Fibroblast of the conjunctiva (primary cell): ENCODE data around the gene TREML1.
"Not testable (repeated sequence)": the region's sequence is repeated elsewhere in the genome, so short reads cannot be mapped to it uniquely, and the experiment has no call there.

ENCODE experiments used
- DNase-seq: peaks from one replicate; pipeline ENCODE4 v3.0.0-alpha.2; 2010; ENCODE audit warnings: low read depth

TREML1 gene

GRCh38 chr6:41153992-41154625 lies at the start of gene TREML1:
Gene TREML1, minus strand, starts transcription at chr6:41154347. Its CDS starts 59 bp downstream, at chr6:41154288.
- DNase-seq, result no peak

- no peak for DNase-seq
Observed at GRCh38 chr6:41201764-41202173, 47.6 kb upstream of the TREML1 start.

GRCh38 chr6:41200901-41201763 lies 47.0 kb upstream of the TREML1 start, which contains the start of gene TREML2:
Gene TREML2, minus strand, starts transcription at chr6:41201149. Its CDS starts 141 bp downstream, at chr6:41201008.
- DNase-seq, result no peak

GRCh38 chr6:41200296-41200900 lies 46.3 kb upstream of the TREML1 start:
- DNase-seq, result no peak

GRCh38 chr6:41199552-41200246 lies 45.6 kb upstream of the TREML1 start:
- no peak for DNase-seq

GRCh38 chr6:41197234-41197633 lies 43.1 kb upstream of the TREML1 start:
- DNase-seq, result no peak

GRCh38 chr6:41194386-41194785 lies 40.2 kb upstream of the TREML1 start:
- no peak for DNase-seq

- no peak for DNase-seq
Observed at GRCh38 chr6:41193884-41194283, 39.7 kb upstream of the TREML1 start.

- DNase-seq, result no peak
Observed at GRCh38 chr6:41193171-41193734, 39.1 kb upstream of the TREML1 start.

GRCh38 chr6:41191569-41191968 lies 37.4 kb upstream of the TREML1 start:
- no peak for DNase-seq

GRCh38 chr6:41190791-41191190 lies 36.6 kb upstream of the TREML1 start:
- DNase-seq, result no peak

GRCh38 chr6:41189967-41190366 lies 35.8 kb upstream of the TREML1 start:
- DNase-seq, result no peak

- not testable (repeated sequence) for DNase-seq
Observed at GRCh38 chr6:41189046-41189445, 34.9 kb upstream of the TREML1 start.

- no peak for DNase-seq
Observed at GRCh38 chr6:41187924-41188886, 34.1 kb upstream of the TREML1 start.

GRCh38 chr6:41186031-41186562 lies 31.9 kb upstream of the TREML1 start:
- DNase-seq, result no peak

- DNase-seq, result no peak
Observed at GRCh38 chr6:41184761-41185160, 30.6 kb upstream of the TREML1 start.

- peak; percentile 35 for DNase-seq
Observed at GRCh38 chr6:41182069-41183034, 28.2 kb upstream of the TREML1 start.

GRCh38 chr6:41181566-41181965 lies 27.4 kb upstream of the TREML1 start:
- DNase-seq, result no peak

- no peak for DNase-seq
Observed at GRCh38 chr6:41179163-41179562, 25.0 kb upstream of the TREML1 start.
